Endodermal cell (in vitro differentiated cells): ENCODE data around the gene ACBD5. TPM values are rescaled to one million over a fixed set of nuclear protein-coding genes. Genes with fewer than 3 reads are reported as not detected.
A peak's percentile ranks its signal among the peaks of the same experiment; 100 is the strongest.

Experiments
- DNase-seq: peaks from one replicate; pipeline ENCODE4 v3.0.0-alpha.2; 2017
- H3K27ac ChIP-seq: 2 replicates; pipeline ENCODE4 v1.5.1; 2013; ENCODE audit warnings: mild to moderate bottlenecking, low read depth, low read length, moderate library complexity
- H3K27me3 ChIP-seq: 2 replicates; pipeline ENCODE4 v1.6.1; 2013; ENCODE audit warnings: mild to moderate bottlenecking, low read length, moderate library complexity; ENCODE audit not compliant: insufficient read depth, control insufficient read depth, poor library complexity, severe bottlenecking
- H3K36me3 ChIP-seq: 2 replicates; pipeline ENCODE4 v1.7.0; 2013; ENCODE audit warnings: mild to moderate bottlenecking, low read length, moderate library complexity; ENCODE audit not compliant: control insufficient read depth, insufficient read depth
- H3K4me1 ChIP-seq: one replicate; pipeline ENCODE4 v1.7.0; 2013; ENCODE audit warnings: low read length; ENCODE audit not compliant: control insufficient read depth, insufficient read depth
- H3K4me3 ChIP-seq: 2 replicates; pipeline ENCODE4 v1.5.1; 2013; ENCODE audit warnings: mild to moderate bottlenecking, low read length, moderate library complexity
- H3K9ac ChIP-seq: 2 replicates; pipeline ENCODE4 v1.6.1; 2013; ENCODE audit warnings: mild to moderate bottlenecking, low read length, moderate library complexity; ENCODE audit not compliant: poor library complexity, severe bottlenecking; ENCODE audit errors: extremely low read depth
- H3K9me3 ChIP-seq: 2 replicates; pipeline ENCODE4 v1.6.1; 2013; ENCODE audit warnings: mild to moderate bottlenecking, low read length, moderate library complexity; ENCODE audit not compliant: control insufficient read depth
- H3K27ac Mint-ChIP-seq: 2 replicates; pipeline ENCODE4 v1.8.0; 2020; ENCODE audit warnings: mixed read lengths
- H3K27me3 Mint-ChIP-seq: 2 replicates; pipeline ENCODE4 v1.8.0; 2021; ENCODE audit warnings: mild to moderate bottlenecking, mixed read lengths; ENCODE audit not compliant: insufficient read depth
- H3K36me3 Mint-ChIP-seq: 2 replicates; pipeline ENCODE4 v1.8.0; 2020; ENCODE audit warnings: low read depth, mixed read lengths
- H3K4me1 Mint-ChIP-seq: 2 replicates; pipeline ENCODE4 v1.8.0; 2020; ENCODE audit warnings: mixed read lengths
- H3K4me3 Mint-ChIP-seq: 2 replicates; pipeline ENCODE4 v1.8.0; 2020; ENCODE audit warnings: mild to moderate bottlenecking, moderate library complexity, mixed read lengths
- H3K9me3 Mint-ChIP-seq: 2 replicates; pipeline ENCODE4 v1.8.0; 2020; ENCODE audit warnings: mild to moderate bottlenecking, mixed read lengths
- WGBS, 2 experiments: methylation state at CpG; one replicate each; pipeline versions ENCODE4 v1.1.5 to v1.1.7; 2013; ENCODE audit warnings: missing lambda C conversion rate in 2 of 2, mixed read lengths in 1 of 2; ENCODE audit not compliant: insufficient coverage in 1 of 2, insufficient read length in 1 of 2; 5-methylcytosine and 5-hydroxymethylcytosine counted together
- total RNA-seq, 2 donors: library from RNA; stranded (reverse); fragmentation: NEBNext Ultra II Directional in 1 of 2; extraction: Animal tissue kit (Norgen Biotek cat#: 25700) in 1 of 2; gene quantifications; 2 replicates in 1 of 2; 3 replicates in 1 of 2; pipeline ENCODE4 v1.2.1, GENCODE V29; 2021
- TF ChIP-seq, protein P1 (sequence below): fragments of 200-600 bp; sonication (generic); conservative IDR thresholded peaks from 2 replicates; pipeline ENCODE4 v1.5.0; 2021; ENCODE audit warnings: antibody characterized with exemption, mild to moderate bottlenecking

Gene ACBD5
- total RNA-seq, 2 donors from 2014 or later = 13.7 to 20.7 TPM

DNA sequence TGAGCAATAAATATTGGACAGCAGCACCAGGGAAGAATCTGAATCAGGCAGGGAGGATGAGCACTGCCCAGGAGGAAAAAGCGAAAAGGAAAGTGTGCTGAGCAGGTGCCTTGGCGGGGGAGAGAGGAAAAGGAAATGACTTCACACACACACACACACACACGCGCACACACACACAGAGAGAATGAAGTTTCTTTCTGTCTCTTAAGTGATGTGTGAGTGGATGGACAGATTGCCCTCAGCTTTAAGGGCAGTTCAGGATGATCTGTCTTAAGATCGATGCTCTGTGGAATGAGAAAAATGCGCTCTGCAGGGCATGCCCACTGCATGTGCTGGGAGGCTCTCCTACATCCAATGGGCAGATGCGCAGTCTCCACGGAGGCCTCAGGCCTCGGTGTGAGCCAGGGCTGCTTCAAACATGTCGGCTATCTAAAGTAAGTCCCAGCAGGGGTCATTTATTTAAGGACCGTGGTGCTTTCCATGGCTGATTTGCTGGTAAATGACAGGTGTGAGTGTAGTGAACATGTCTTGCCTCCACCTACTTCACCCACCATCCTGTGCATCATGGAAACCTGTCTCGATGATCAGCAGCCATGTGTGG lies 2.5 kb upstream of the ACBD5 start:
- peak overlapping the region; percentile 95 for H3K27ac Mint-ChIP-seq
- H3K27me3 Mint-ChIP-seq = peaks cover 3% of the 10 kb centered on the region
- peak overlapping the region; percentile 99 for H3K27ac ChIP-seq
- peak; percentile 75 for DNase-seq
- H3K27me3 ChIP-seq = no peaks in the 10 kb centered on the region
- H3K4me1 Mint-ChIP-seq = peaks cover 5% of the 10 kb centered on the region
- no peaks in the 10 kb centered on the region for H3K9me3 Mint-ChIP-seq
- no peaks in the 10 kb centered on the region for H3K36me3 ChIP-seq
- no peaks in the 10 kb centered on the region for H3K9me3 ChIP-seq
- TF ChIP-seq, protein P1, sequence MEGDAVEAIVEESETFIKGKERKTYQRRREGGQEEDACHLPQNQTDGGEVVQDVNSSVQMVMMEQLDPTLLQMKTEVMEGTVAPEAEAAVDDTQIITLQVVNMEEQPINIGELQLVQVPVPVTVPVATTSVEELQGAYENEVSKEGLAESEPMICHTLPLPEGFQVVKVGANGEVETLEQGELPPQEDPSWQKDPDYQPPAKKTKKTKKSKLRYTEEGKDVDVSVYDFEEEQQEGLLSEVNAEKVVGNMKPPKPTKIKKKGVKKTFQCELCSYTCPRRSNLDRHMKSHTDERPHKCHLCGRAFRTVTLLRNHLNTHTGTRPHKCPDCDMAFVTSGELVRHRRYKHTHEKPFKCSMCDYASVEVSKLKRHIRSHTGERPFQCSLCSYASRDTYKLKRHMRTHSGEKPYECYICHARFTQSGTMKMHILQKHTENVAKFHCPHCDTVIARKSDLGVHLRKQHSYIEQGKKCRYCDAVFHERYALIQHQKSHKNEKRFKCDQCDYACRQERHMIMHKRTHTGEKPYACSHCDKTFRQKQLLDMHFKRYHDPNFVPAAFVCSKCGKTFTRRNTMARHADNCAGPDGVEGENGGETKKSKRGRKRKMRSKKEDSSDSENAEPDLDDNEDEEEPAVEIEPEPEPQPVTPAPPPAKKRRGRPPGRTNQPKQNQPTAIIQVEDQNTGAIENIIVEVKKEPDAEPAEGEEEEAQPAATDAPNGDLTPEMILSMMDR = no peak
- peak overlapping the region; percentile 83 for H3K9ac ChIP-seq
- H3K4me3 Mint-ChIP-seq = peak overlapping the region; percentile 90
- peaks cover 2% of the 10 kb centered on the region for H3K36me3 Mint-ChIP-seq
- H3K4me1 ChIP-seq = no peaks in the 10 kb centered on the region
- peak overlapping the region; percentile 99 for H3K4me3 ChIP-seq
- WGBS, 2 experiments = 0 to 22% methylated on average over 2 to 11 of the region's 12 CpGs

DNA sequence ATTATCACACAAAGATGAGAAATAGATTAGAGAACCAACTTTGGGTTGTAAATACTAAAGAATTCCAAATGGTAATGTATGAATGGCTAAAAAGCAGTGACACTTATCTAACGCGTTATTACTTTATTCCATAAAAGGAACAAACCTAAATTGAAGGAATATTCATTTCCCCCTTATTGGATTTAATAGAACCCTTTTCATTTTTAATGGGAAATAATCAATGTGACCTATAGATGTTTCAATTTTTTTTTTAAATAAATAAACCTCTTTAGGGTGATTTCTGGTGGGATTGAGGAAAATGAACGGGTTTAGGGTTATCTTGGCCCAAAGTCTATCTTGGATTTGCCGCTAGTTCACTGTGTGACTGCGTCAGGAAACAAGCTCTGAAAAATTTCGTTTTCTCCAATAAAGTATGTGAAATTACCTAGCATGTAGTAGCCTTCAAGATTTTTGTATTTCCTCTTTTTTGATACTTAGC lies 1.9 kb upstream of the ACBD5 start:
- H3K4me1 Mint-ChIP-seq = peaks cover 5% of the 10 kb centered on the region
- H3K27me3 ChIP-seq = no peaks in the 10 kb centered on the region

DNA sequence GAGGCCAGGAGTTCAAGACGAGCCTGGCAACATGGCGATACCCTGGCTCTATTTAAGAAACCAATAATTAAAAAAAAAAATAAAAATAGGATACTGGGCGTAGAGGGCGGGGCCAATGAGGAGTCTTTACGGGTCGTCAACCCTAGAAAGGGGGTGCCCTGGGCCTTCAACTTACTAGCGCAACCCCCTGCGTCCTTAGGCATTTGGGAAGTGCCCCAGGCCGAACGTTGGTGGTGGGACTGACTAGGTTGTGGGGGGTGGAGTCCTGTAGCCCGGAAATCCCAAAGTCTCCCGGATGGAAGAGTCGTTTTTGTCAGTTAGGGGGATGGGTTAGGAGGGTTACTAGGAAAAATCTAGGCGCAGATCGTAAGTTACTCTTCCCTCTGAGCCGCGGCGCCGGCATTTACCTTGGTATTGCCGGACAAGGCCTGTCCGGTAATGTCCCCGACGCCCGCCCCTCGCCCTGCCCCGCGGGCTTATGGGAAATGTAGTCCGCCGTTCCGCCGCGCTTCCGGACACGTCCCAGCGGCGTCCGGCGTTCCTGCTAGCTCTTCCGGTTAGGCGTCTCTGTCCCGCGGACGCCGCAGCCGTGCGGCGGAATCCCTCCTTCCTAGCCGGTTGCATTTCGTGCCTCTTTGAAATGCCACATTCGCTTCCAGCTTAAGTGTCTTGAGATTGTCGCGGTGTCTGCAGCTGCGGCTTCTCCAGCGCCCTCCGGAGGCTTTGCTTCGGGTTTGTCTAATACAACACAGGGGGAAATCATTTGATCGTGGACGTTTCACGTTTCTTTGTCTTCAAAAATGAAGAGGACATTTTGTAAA lies 1.3 kb upstream of the ACBD5 start:
- H3K9me3 Mint-ChIP-seq = no peaks in the 10 kb centered on the region
- H3K27ac Mint-ChIP-seq = peak overlapping the region; percentile 95
- Histone ChIP-seq H3K4me3 (peak overlapping the region; percentile 99), H3K36me3 (no peaks in the 10 kb centered on the region), H3K27me3 (no peaks in the 10 kb centered on the region), H3K27ac (peak overlapping the region; percentile 99), H3K4me1 (no peaks in the 10 kb centered on the region), H3K9me3 (no peaks in the 10 kb centered on the region), H3K9ac (peak overlapping the region; percentile 83)
- TF ChIP-seq, protein P1 = peak; percentile 62
- DNase-seq = peak; percentile 96
- H3K27me3 Mint-ChIP-seq = peaks cover 3% of the 10 kb centered on the region
- peak overlapping the region; percentile 90 for H3K4me3 Mint-ChIP-seq
- peaks cover 5% of the 10 kb centered on the region for H3K4me1 Mint-ChIP-seq
- H3K36me3 Mint-ChIP-seq = peaks cover 2% of the 10 kb centered on the region
- WGBS, 2 experiments = 0% methylated on average over 34 to 58 of the region's 59 CpGs

More for the DNA sequence above, 1.9 kb upstream of the ACBD5 start:
- 0% methylated on average over 6 of the region's 6 CpGs; no CpG with 5 or more reads in 1 of the 2 experiments for WGBS, 2 experiments
- Histone ChIP-seq H3K27ac (peak overlapping the region; percentile 99), H3K4me3 (peak overlapping the region; percentile 99), H3K36me3 (no peaks in the 10 kb centered on the region), H3K4me1 (no peaks in the 10 kb centered on the region), H3K9me3 (no peaks in the 10 kb centered on the region), H3K9ac (peak overlapping the region; percentile 83)
- H3K27me3 Mint-ChIP-seq = peaks cover 3% of the 10 kb centered on the region
- H3K9me3 Mint-ChIP-seq = no peaks in the 10 kb centered on the region
- no peak for DNase-seq
- H3K36me3 Mint-ChIP-seq = peaks cover 2% of the 10 kb centered on the region
- H3K4me3 Mint-ChIP-seq = peak overlapping the region; percentile 90
- TF ChIP-seq, protein P1 = no peak
- H3K27ac Mint-ChIP-seq = peak overlapping the region; percentile 95
